Measurements from ENCODE around the gene TSLP.

DNA sequence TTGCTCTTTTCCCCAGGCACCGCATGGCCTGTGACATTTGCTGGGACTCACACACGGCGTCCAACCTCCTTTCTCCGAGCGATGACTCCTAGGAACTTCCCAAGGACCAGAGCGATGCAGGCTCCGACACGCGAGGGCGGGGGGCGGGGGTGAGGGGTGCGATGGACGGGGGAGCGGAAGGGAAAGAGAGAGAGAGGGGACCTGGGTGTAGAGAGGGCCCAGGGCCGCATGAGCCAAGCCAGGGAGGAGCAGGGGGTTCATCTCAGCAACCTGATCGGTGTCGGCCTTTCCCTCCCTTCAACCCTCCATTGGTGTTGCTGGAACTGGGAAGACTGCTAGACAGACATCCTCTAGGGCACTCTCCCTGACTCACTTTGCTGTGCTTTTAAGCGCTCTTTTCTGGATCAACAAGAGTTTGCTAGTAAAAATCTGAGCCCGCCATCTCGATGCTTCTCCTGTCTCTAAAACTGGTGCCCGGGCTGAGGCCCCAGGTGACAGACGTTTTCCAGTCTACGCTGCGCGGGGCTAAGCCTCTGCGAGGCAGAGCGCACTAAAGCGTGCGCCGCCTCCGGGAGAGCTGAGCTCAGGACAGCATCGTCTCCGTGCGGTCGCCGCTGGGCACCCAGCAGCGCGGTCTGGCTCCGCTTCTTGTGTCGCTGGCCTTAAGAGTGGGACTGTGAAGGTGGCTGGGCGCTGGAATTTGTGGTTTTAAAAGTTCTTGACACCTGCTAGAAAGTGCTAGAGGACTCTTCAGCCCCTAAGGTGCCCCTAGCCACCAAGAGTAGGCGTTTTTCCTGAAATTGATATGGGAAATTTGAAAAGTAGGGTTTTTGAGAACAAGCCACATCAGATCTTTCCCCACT is 1.0 kb upstream of the TSLP start:
- TF ChIP-seq POLR2AphosphoS5 (IDR thresholded peaks at IDR 0.05) (no peak), POLR2A (IDR thresholded peaks at IDR 0.05) (no peak)

Measured in breast epithelium (tissue), 3 donors.